ENCODE measurements around the gene KBTBD7.
A peak's percentile ranks its signal among the peaks of the same experiment; 100 is the strongest.
"Not testable (repeated sequence)": the region's sequence is repeated elsewhere in the genome, so short reads cannot be mapped to it uniquely, and the experiment has no call there.

Gene KBTBD7

GRCh38 chr13:41199079-41199478 is 4.7 kb upstream of the KBTBD7 start:
- 90 to 94% methylated on average over 4 to 5 of the region's 5 CpGs for WGBS, 2 experiments
- Histone ChIP-seq H3K27ac (ENCODE audit: insufficient read depth, low read depth, low read length, poor library complexity, severe bottlenecking) (no peak overlapping the region), H3K9me3 (ENCODE audit: control insufficient read depth, low read length) (no peaks in the 10 kb centered on the region), H3K27me3 (ENCODE audit: control insufficient read depth, insufficient read depth, low read length, poor library complexity, severe bottlenecking) (no peaks in the 10 kb centered on the region), H3K36me3 (ENCODE audit: control insufficient read depth, insufficient read depth, low read length) (no peaks in the 10 kb centered on the region), H3K4me1 (ENCODE audit: control insufficient read depth, insufficient read depth, low read length) (no peaks in the 10 kb centered on the region), H3K4me3 (ENCODE audit: insufficient read depth, low read depth, low read length) (no peak overlapping the region)

- Histone ChIP-seq H3K9me3 (ENCODE audit: control insufficient read depth, low read length) (no peaks in the 10 kb centered on the region), H3K36me3 (ENCODE audit: control insufficient read depth, insufficient read depth, low read length) (peaks cover 9% of the 10 kb centered on the region), H3K27me3 (ENCODE audit: control insufficient read depth, insufficient read depth, low read length, poor library complexity, severe bottlenecking) (no peaks in the 10 kb centered on the region), H3K4me3 (ENCODE audit: insufficient read depth, low read depth, low read length) (no peak overlapping the region), H3K4me1 (ENCODE audit: control insufficient read depth, insufficient read depth, low read length) (no peaks in the 10 kb centered on the region), H3K27ac (ENCODE audit: insufficient read depth, low read depth, low read length, poor library complexity, severe bottlenecking) (no peak overlapping the region)
- 57 to 69% methylated on average over 1 of the region's 2 CpGs for WGBS, 2 experiments
Observed at GRCh38 chr13:41196620-41197019, 2.3 kb upstream of the KBTBD7 start.

- peaks cover 9% of the 10 kb centered on the region for H3K36me3 ChIP-seq (ENCODE audit: control insufficient read depth, insufficient read depth, low read length)
- H3K9me3 ChIP-seq (ENCODE audit: control insufficient read depth, low read length), result no peaks in the 10 kb centered on the region
- no peak overlapping the region for H3K4me3 ChIP-seq (ENCODE audit: insufficient read depth, low read depth, low read length)
- no peaks in the 10 kb centered on the region for H3K27me3 ChIP-seq (ENCODE audit: control insufficient read depth, insufficient read depth, low read length, poor library complexity, severe bottlenecking)
- H3K27ac ChIP-seq (ENCODE audit: insufficient read depth, low read depth, low read length, poor library complexity, severe bottlenecking), result no peak overlapping the region
- H3K4me1 ChIP-seq (ENCODE audit: control insufficient read depth, insufficient read depth, low read length), result no peaks in the 10 kb centered on the region
Observed at GRCh38 chr13:41196011-41196410, 1.6 kb upstream of the KBTBD7 start.

- peaks cover 9% of the 10 kb centered on the region for H3K36me3 ChIP-seq (ENCODE audit: control insufficient read depth, insufficient read depth, low read length)
- 96 to 97% methylated on average over 18 of the region's 18 CpGs for whole genome bisulfite sequencing, 2 experiments
- H3K27ac ChIP-seq (ENCODE audit: insufficient read depth, low read depth, low read length, poor library complexity, severe bottlenecking), result no peak overlapping the region
- no peaks in the 10 kb centered on the region for H3K9me3 ChIP-seq (ENCODE audit: control insufficient read depth, low read length)
- H3K4me1 ChIP-seq (ENCODE audit: control insufficient read depth, insufficient read depth, low read length), result no peaks in the 10 kb centered on the region
- peak overlapping the region; percentile 57 for H3K4me3 ChIP-seq (ENCODE audit: insufficient read depth, low read depth, low read length)
- H3K27me3 ChIP-seq (ENCODE audit: control insufficient read depth, insufficient read depth, low read length, poor library complexity, severe bottlenecking), result no peaks in the 10 kb centered on the region
Observed at GRCh38 chr13:41193469-41193868, 900 bp downstream of the KBTBD7 start.

GRCh38 chr13:41188584-41188983 is 5.8 kb downstream of the KBTBD7 start:
- 93% methylated on average over 6 of the region's 6 CpGs for WGBS, 2 experiments
- peaks cover 9% of the 10 kb centered on the region for H3K36me3 ChIP-seq (ENCODE audit: control insufficient read depth, insufficient read depth, low read length)
- no peak overlapping the region for H3K27ac ChIP-seq (ENCODE audit: insufficient read depth, low read depth, low read length, poor library complexity, severe bottlenecking)
- no peaks in the 10 kb centered on the region for H3K27me3 ChIP-seq (ENCODE audit: control insufficient read depth, insufficient read depth, low read length, poor library complexity, severe bottlenecking)
- no peaks in the 10 kb centered on the region for H3K4me1 ChIP-seq (ENCODE audit: control insufficient read depth, insufficient read depth, low read length)
- no peak overlapping the region for H3K4me3 ChIP-seq (ENCODE audit: insufficient read depth, low read depth, low read length)
- H3K9me3 ChIP-seq (ENCODE audit: control insufficient read depth, low read length), result no peaks in the 10 kb centered on the region

GRCh38 chr13:41186481-41186880 is 7.9 kb downstream of the KBTBD7 start:
- Histone ChIP-seq H3K9me3 (ENCODE audit: control insufficient read depth, low read length) (no peaks in the 10 kb centered on the region), H3K36me3 (ENCODE audit: control insufficient read depth, insufficient read depth, low read length) (no peaks in the 10 kb centered on the region), H3K27me3 (ENCODE audit: control insufficient read depth, insufficient read depth, low read length, poor library complexity, severe bottlenecking) (no peaks in the 10 kb centered on the region), H3K27ac (ENCODE audit: insufficient read depth, low read depth, low read length, poor library complexity, severe bottlenecking) (no peak overlapping the region), H3K4me1 (ENCODE audit: control insufficient read depth, insufficient read depth, low read length) (no peaks in the 10 kb centered on the region), H3K4me3 (ENCODE audit: insufficient read depth, low read depth, low read length) (no peak overlapping the region)
- WGBS, 2 experiments, result 89 to 92% methylated on average over 3 of the region's 3 CpGs

GRCh38 chr13:41182231-41182630 is 12.1 kb downstream of the KBTBD7 start:
- H3K9me3 ChIP-seq (ENCODE audit: control insufficient read depth, low read length), result no peaks in the 10 kb centered on the region

GRCh38 chr13:41179593-41180250 is 14.6 kb downstream of the KBTBD7 start:
- H3K27me3 ChIP-seq (ENCODE audit: control insufficient read depth, insufficient read depth, low read length, poor library complexity, severe bottlenecking), result no peaks in the 10 kb centered on the region
- no peak overlapping the region for H3K27ac ChIP-seq (ENCODE audit: insufficient read depth, low read depth, low read length, poor library complexity, severe bottlenecking)
- 93 to 96% methylated on average over 4 of the region's 4 CpGs for WGBS, 2 experiments
- H3K4me1 ChIP-seq (ENCODE audit: control insufficient read depth, insufficient read depth, low read length), result no peaks in the 10 kb centered on the region
- H3K36me3 ChIP-seq (ENCODE audit: control insufficient read depth, insufficient read depth, low read length), result no peaks in the 10 kb centered on the region
- no peaks in the 10 kb centered on the region for H3K9me3 ChIP-seq (ENCODE audit: control insufficient read depth, low read length)
- H3K4me3 ChIP-seq (ENCODE audit: insufficient read depth, low read depth, low read length), result no peak overlapping the region

More at GRCh38 chr13:41182231-41182630, 12.1 kb downstream of the KBTBD7 start:
- H3K27me3 ChIP-seq (ENCODE audit: control insufficient read depth, insufficient read depth, low read length, poor library complexity, severe bottlenecking), result no peaks in the 10 kb centered on the region
- no peak overlapping the region for H3K27ac ChIP-seq (ENCODE audit: insufficient read depth, low read depth, low read length, poor library complexity, severe bottlenecking)
- H3K4me3 ChIP-seq (ENCODE audit: insufficient read depth, low read depth, low read length), result no peak overlapping the region
- no peaks in the 10 kb centered on the region for H3K36me3 ChIP-seq (ENCODE audit: control insufficient read depth, insufficient read depth, low read length)
- no peaks in the 10 kb centered on the region for H3K4me1 ChIP-seq (ENCODE audit: control insufficient read depth, insufficient read depth, low read length)

- no peak overlapping the region for H3K27ac ChIP-seq (ENCODE audit: insufficient read depth, low read depth, low read length, poor library complexity, severe bottlenecking)
- no peaks in the 10 kb centered on the region for H3K9me3 ChIP-seq (ENCODE audit: control insufficient read depth, low read length)
- H3K4me1 ChIP-seq (ENCODE audit: control insufficient read depth, insufficient read depth, low read length), result no peaks in the 10 kb centered on the region
- no peaks in the 10 kb centered on the region for H3K27me3 ChIP-seq (ENCODE audit: control insufficient read depth, insufficient read depth, low read length, poor library complexity, severe bottlenecking)
- WGBS, 2 experiments, result 91 to 94% methylated on average over 5 to 6 of the region's 7 CpGs
- H3K36me3 ChIP-seq (ENCODE audit: control insufficient read depth, insufficient read depth, low read length), result no peaks in the 10 kb centered on the region
- no peak overlapping the region for H3K4me3 ChIP-seq (ENCODE audit: insufficient read depth, low read depth, low read length)
Observed at GRCh38 chr13:41178040-41178439, 16.3 kb downstream of the KBTBD7 start.

GRCh38 chr13:41177616-41178015 is 16.8 kb downstream of the KBTBD7 start:
- WGBS, 2 experiments, result 42 to 50% methylated on average over 2 of the region's 2 CpGs
- no peak overlapping the region for H3K27ac ChIP-seq (ENCODE audit: insufficient read depth, low read depth, low read length, poor library complexity, severe bottlenecking)
- no peak overlapping the region for H3K4me3 ChIP-seq (ENCODE audit: insufficient read depth, low read depth, low read length)
- H3K27me3 ChIP-seq (ENCODE audit: control insufficient read depth, insufficient read depth, low read length, poor library complexity, severe bottlenecking), result no peaks in the 10 kb centered on the region
- no peaks in the 10 kb centered on the region for H3K4me1 ChIP-seq (ENCODE audit: control insufficient read depth, insufficient read depth, low read length)
- no peaks in the 10 kb centered on the region for H3K36me3 ChIP-seq (ENCODE audit: control insufficient read depth, insufficient read depth, low read length)
- H3K9me3 ChIP-seq (ENCODE audit: control insufficient read depth, low read length), result no peaks in the 10 kb centered on the region

GRCh38 chr13:41175576-41175975 is 18.8 kb downstream of the KBTBD7 start:
- 94% methylated on average over 8 of the region's 8 CpGs for WGBS, 2 experiments

More at GRCh38 chr13:41175576-41175975, 18.8 kb downstream of the KBTBD7 start:
- not testable (repeated sequence) for H3K9me3 ChIP-seq (ENCODE audit: control insufficient read depth, low read length); H3K4me1 ChIP-seq (ENCODE audit: control insufficient read depth, insufficient read depth, low read length); H3K4me3 ChIP-seq (ENCODE audit: insufficient read depth, low read depth, low read length); H3K27me3 ChIP-seq (ENCODE audit: control insufficient read depth, insufficient read depth, low read length, poor library complexity, severe bottlenecking); H3K27ac ChIP-seq (ENCODE audit: insufficient read depth, low read depth, low read length, poor library complexity, severe bottlenecking); H3K36me3 ChIP-seq (ENCODE audit: control insufficient read depth, insufficient read depth, low read length)
